ENCODE results near the gene POLR2E.

The POLR2E gene

DNA sequence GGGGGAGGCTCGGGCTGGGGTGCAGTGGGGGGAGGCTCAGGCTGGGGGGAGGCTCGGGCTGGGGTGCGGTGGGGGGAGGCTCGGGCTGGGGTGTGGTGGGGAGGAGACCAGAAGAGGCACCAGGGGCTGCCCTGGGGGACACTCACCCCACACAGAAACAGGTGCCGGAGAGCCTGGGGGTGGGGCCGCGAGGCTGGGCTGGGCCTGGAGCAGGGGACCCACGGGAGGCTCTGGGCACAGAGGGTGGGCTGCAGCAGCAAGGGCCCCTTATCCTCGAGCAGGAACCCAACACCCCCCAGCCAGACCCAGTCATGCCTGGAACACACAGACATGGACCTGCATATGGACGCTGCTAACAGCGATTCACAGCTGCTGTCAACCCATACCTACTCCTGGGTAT, 42.9 kb upstream of the POLR2E start:
- DNase-seq (ENCODE audit: extremely low read depth, low read depth): no peak
- TF ChIP-seq, protein P1, sequence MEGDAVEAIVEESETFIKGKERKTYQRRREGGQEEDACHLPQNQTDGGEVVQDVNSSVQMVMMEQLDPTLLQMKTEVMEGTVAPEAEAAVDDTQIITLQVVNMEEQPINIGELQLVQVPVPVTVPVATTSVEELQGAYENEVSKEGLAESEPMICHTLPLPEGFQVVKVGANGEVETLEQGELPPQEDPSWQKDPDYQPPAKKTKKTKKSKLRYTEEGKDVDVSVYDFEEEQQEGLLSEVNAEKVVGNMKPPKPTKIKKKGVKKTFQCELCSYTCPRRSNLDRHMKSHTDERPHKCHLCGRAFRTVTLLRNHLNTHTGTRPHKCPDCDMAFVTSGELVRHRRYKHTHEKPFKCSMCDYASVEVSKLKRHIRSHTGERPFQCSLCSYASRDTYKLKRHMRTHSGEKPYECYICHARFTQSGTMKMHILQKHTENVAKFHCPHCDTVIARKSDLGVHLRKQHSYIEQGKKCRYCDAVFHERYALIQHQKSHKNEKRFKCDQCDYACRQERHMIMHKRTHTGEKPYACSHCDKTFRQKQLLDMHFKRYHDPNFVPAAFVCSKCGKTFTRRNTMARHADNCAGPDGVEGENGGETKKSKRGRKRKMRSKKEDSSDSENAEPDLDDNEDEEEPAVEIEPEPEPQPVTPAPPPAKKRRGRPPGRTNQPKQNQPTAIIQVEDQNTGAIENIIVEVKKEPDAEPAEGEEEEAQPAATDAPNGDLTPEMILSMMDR (IDR thresholded peaks at IDR 0.05; ENCODE audit: low read depth, low read length, missing control alignments): no peak
- H3K4me3 ChIP-seq (replicated peaks; ENCODE audit: low read depth, low read length): no peak overlapping the region

DNA sequence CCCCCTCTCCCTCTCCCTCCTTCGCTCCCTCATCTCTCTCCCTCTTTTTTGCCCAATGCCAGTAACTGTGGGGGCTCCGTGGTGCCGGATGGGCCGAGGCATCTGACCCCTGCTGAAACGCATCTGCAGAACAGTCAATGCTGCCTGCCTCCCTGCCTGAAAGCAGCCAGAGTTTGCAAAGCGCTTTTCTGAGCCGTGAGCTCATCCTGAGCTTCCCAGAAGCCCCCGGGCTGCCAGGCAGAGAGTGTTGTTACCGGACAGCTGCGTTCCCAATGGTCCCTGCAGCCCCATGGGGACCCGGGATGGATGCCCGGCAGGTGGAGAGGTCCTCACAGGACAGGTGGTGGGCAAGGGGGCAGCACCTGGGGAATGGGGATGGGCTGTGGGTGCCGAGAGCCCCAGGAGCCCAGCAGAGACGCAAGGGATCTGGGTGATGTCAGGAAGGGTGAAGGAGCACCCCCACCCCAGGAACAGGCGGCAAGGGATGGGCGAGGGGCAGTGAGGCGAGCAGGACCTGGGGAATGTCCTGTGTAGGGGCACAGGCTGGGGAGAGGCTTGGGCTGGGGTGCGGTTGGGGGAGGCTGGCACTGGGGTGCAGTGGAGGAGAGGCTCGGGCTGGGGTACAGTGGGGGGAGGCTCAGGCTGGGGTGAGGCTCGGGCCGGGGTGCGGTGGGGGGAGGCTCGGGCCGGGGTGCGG, 41.6 kb upstream of the POLR2E start:
- TF ChIP-seq, protein P1 (IDR thresholded peaks at IDR 0.05; ENCODE audit: low read depth, low read length, missing control alignments): no peak
- no peak for DNase-seq (ENCODE audit: extremely low read depth, low read depth)
- no peak overlapping the region for H3K4me3 ChIP-seq (replicated peaks; ENCODE audit: low read depth, low read length)

DNA sequence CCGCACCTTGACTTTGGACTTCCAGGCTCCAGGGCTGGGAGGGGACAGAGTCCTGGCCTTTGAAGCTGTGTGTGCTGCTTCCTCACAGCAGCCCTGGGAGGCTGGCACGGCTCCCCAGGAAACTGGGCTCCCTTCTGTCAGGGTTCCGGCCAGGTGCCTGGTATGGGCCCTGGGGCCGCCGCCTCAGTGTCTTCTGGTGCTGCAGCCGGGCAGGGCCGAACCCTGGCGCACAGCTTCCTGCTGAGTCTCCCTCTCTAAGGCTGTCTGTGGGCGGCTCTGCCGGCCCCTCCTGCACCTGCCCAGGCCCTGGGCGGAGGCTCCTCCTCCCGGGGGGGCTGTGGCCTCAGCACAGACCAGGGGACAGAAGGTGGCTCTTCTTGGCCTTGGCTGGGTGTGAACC, 41.0 kb upstream of the POLR2E start:
- H3K4me3 ChIP-seq (replicated peaks; ENCODE audit: low read depth, low read length): no peak overlapping the region
- TF ChIP-seq, protein P1 (IDR thresholded peaks at IDR 0.05; ENCODE audit: low read depth, low read length, missing control alignments): no peak
- no peak for DNase-seq (ENCODE audit: extremely low read depth, low read depth)

DNA sequence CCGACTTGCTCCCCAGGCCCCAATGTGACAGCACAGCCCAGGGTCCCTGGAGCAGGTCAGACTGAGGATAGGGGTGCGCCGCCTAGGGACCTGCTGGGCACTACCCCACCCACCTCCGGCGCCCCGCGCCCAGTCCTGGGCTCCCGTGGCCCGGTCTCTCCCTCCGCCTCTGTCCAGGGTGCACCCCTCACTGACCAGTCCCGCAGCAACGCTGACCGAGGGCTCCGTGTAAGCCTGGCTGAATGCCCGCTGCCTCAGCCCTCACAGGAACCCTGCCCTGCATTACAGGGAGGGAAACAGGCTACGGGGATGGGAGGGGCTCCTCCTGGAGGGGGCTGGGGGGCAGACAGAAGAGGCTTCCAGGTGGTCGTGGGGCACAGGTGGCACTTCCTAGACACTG, 40.3 kb upstream of the POLR2E start:
- no peak for DNase-seq (ENCODE audit: extremely low read depth, low read depth)
- TF ChIP-seq, protein P1 (IDR thresholded peaks at IDR 0.05; ENCODE audit: low read depth, low read length, missing control alignments): no peak
- no peak overlapping the region for H3K4me3 ChIP-seq (replicated peaks; ENCODE audit: low read depth, low read length)

DNA sequence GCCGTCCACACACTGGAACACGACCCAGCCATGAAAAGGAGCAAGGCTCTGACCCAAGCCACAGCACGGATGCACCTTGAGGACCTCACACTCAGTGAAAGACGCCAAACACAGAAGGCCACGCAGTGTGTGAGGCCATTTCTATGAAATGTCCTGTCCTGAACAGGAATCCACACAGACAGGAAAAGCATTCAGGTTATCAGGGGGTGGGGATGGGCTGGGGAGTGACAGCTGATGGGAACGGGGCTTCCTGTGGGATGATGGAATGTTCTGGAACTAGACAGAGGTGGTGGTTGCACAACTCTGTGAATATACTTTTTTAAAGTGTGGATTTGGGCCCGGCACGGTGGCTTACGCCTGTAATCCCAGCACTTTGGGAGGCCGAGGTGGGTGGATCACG, 39.3 kb upstream of the POLR2E start:
- no peak overlapping the region for H3K4me3 ChIP-seq (replicated peaks; ENCODE audit: low read depth, low read length)
- TF ChIP-seq, protein P1 (IDR thresholded peaks at IDR 0.05; ENCODE audit: low read depth, low read length, missing control alignments): no peak
- no peak for DNase-seq (ENCODE audit: extremely low read depth, low read depth)

DNA sequence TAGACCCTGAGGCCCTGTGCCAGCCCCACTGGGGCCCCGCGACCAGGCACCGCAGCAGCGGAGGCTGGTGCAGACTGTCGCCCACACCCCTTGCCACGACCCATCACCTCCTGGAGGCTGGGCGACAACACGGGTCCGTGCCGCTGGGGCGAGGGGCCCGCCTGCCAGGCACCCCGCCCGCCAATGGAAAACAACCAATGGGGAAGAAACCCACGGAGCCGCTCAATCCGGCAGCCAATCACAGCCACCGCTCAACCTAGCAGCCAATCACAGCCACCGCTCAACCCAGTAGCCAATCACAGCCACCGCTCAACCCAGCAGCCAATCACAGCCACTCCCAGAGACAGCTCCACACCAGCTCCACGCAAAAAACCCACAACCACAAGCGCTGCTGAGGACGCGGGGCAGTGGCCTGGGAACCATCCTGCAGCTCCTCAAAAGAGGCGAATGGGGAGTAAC, 38.3 kb upstream of the POLR2E start:
- DNase-seq (ENCODE audit: extremely low read depth, low read depth): no peak
- TF ChIP-seq, protein P1 (IDR thresholded peaks at IDR 0.05; ENCODE audit: low read depth, low read length, missing control alignments): no peak
- H3K4me3 ChIP-seq (replicated peaks; ENCODE audit: low read depth, low read length): no peak overlapping the region
